IMR-90 (cell line): Measurements from ENCODE around the gene ZNF768. TPM values are rescaled to one million over a fixed set of nuclear protein-coding genes. Genes with fewer than 3 reads are reported as not detected.

ENCODE experiments used
- ATAC-seq: fragments of 200-7000 bp; cut with Tn5 transposase; 2 replicates; pipeline ENCODE4 v1.9.1; 2020; ENCODE audit warnings: low read depth, mild to moderate bottlenecking, moderate library complexity
- BruUV-seq: library from RNA; stranded (reverse); fragments of 400-500 nt; replicated peaks from 2 replicates; lab custom pipeline; 2021; lab: Mats Ljungman, UMichigan
- CTCF ChIA-PET: fragments of 300-600 bp; formaldehyde crosslinking; extraction: SDS; loops from one replicate; lab custom pipeline; 2021; ENCODE audit warnings: antibody characterized with exemption; lab: Yijun Ruan, JAX
- POLR2A ChIA-PET: fragments of 300-600 bp; sonication (Branson Sonifier 250); formaldehyde crosslinking; loops from one replicate; lab custom pipeline; 2022; ENCODE audit warnings: antibody characterized with exemption; ENCODE audit not compliant: unreplicated experiment; lab: Charles Lee
- DNase-seq: peaks from one replicate; pipeline ENCODE4 v3.0.0; 2013
- H2AFZ ChIP-seq: replicated peaks from 2 replicates; pipeline ENCODE3; 2013; ENCODE audit warnings: low read length, mild to moderate bottlenecking; ENCODE audit not compliant: poor library complexity
- H2AK5ac ChIP-seq: 2 replicates; pipeline ENCODE4 v1.6.1; 2013; ENCODE audit warnings: low read depth, low read length, inconsistent platforms
- H2AK9ac ChIP-seq: replicated peaks from 2 replicates; pipeline ENCODE3; 2013; ENCODE audit warnings: mild to moderate bottlenecking, low read depth, low read length, moderate library complexity; ENCODE audit not compliant: poor library complexity
- H2BK120ac ChIP-seq: 2 replicates; pipeline ENCODE4 v1.6.1; 2013; ENCODE audit warnings: low read depth, low read length, inconsistent platforms
- H2BK15ac ChIP-seq: 3 replicates; pipeline ENCODE4 v1.6.1; 2013; ENCODE audit warnings: low read depth, low read length, inconsistent platforms
- H2BK20ac ChIP-seq: 2 replicates; pipeline ENCODE4 v1.6.1; 2013; ENCODE audit warnings: low read depth, mild to moderate bottlenecking, inconsistent platforms, low read length, moderate library complexity
- H2BK5ac ChIP-seq: 2 replicates; pipeline ENCODE4 v1.6.1; 2013; ENCODE audit warnings: mild to moderate bottlenecking, low read depth, low read length, inconsistent platforms; ENCODE audit not compliant: poor library complexity, severe bottlenecking
- H3K14ac ChIP-seq: replicated peaks from 2 replicates; pipeline ENCODE4 v1.6.1; 2013; ENCODE audit warnings: low read depth, low read length, inconsistent platforms
- H3K18ac ChIP-seq: 2 replicates; pipeline ENCODE4 v1.6.1; 2013; ENCODE audit warnings: low read depth, low read length, control low read depth
- H3K23ac ChIP-seq: 2 replicates; pipeline ENCODE4 v1.6.1; 2013; ENCODE audit warnings: low read depth, low read length, inconsistent platforms
- H3K27ac ChIP-seq: 2 replicates; pipeline ENCODE4 v1.5.1; 2013; ENCODE audit warnings: mild to moderate bottlenecking, control low read depth, low read length; ENCODE audit not compliant: insufficient read depth
- H3K27me3 ChIP-seq: 2 replicates; pipeline ENCODE4 v1.6.1; 2013; ENCODE audit warnings: low read length; ENCODE audit not compliant: control insufficient read depth, insufficient read depth
- H3K36me3 ChIP-seq: 2 replicates; pipeline ENCODE4 v1.6.1; 2013; ENCODE audit warnings: low read length, mixed read lengths; ENCODE audit not compliant: control insufficient read depth, insufficient read depth
- H3K4ac ChIP-seq: 2 replicates; pipeline ENCODE4 v1.6.1; 2013; ENCODE audit warnings: low read depth, low read length, inconsistent platforms
- H3K4me1 ChIP-seq: 2 replicates; pipeline ENCODE4 v1.6.1; 2013; ENCODE audit warnings: low read length, mixed read lengths; ENCODE audit not compliant: control insufficient read depth, insufficient read depth
- H3K4me2 ChIP-seq: 2 replicates; pipeline ENCODE4 v1.6.1; 2013; ENCODE audit warnings: low read depth, mild to moderate bottlenecking, control low read depth, low read length, moderate library complexity
- H3K4me3 ChIP-seq: 2 replicates; pipeline ENCODE4 v1.5.1; 2013; ENCODE audit warnings: low read depth, mild to moderate bottlenecking, control low read depth, low read length, moderate library complexity; ENCODE audit not compliant: insufficient read depth
- H3K56ac ChIP-seq: 2 replicates; pipeline ENCODE4 v1.6.1; 2013; ENCODE audit warnings: low read length, inconsistent platforms; ENCODE audit not compliant: insufficient read depth; ENCODE audit errors: extremely low read depth
- H3K79me1 ChIP-seq, 2 experiments: 2 replicates each; pipeline ENCODE4 v1.6.1; 2013; ENCODE audit warnings: low read length in 2 of 2, inconsistent platforms in 1 of 2, low read depth in 1 of 2
- H3K9ac ChIP-seq: 2 replicates; pipeline ENCODE4 v1.6.1; 2013; ENCODE audit warnings: low read depth, low read length, control low read depth
- H3K9me1 ChIP-seq: 2 replicates; pipeline ENCODE4 v1.6.1; 2013; ENCODE audit warnings: low read length, inconsistent platforms; ENCODE audit not compliant: insufficient read depth
- H3K9me3 ChIP-seq: 2 replicates; pipeline ENCODE4 v1.6.1; 2013; ENCODE audit warnings: low read length; ENCODE audit not compliant: control insufficient read depth, insufficient read depth
- H4K20me1 ChIP-seq: 2 replicates; pipeline ENCODE4 v1.6.1; 2013; ENCODE audit warnings: low read length, inconsistent platforms; ENCODE audit not compliant: insufficient read depth
- H4K5ac ChIP-seq: 2 replicates; pipeline ENCODE4 v1.6.1; 2013; ENCODE audit warnings: mild to moderate bottlenecking, low read depth, low read length, control low read depth
- H4K8ac ChIP-seq, 2 experiments: 2 replicates each; pipeline ENCODE4 v1.6.1; 2013; ENCODE audit warnings: low read depth in 2 of 2, low read length in 2 of 2, control low read depth in 1 of 2, inconsistent platforms in 1 of 2
- H4K91ac ChIP-seq: 2 replicates; pipeline ENCODE4 v1.6.1; 2013; ENCODE audit warnings: low read depth, low read length, inconsistent platforms; ENCODE audit not compliant: insufficient read depth
- BHLHE40 ChIP-seq: fragments of 150-350 bp; IDR thresholded peaks from 2 replicates; pipeline ENCODE4 v1.6.1; 2016; ENCODE audit warnings: mild to moderate bottlenecking, low read depth, low read length
- CEBPB ChIP-seq: IDR thresholded peaks from 2 replicates; pipeline ENCODE4 v1.6.1; 2012; ENCODE audit warnings: low read depth, low read length, improper control_type of control experiment
- CHD1 ChIP-seq: IDR thresholded peaks from 2 replicates; pipeline ENCODE4 v1.6.1; 2012; ENCODE audit warnings: low read depth, low read length, improper control_type of control experiment
- CTCF ChIP-seq: conservative IDR thresholded peaks from 2 replicates; pipeline ENCODE4 v1.5.1; 2012; ENCODE audit warnings: mild to moderate bottlenecking, low read depth, low read length, improper control_type of control experiment
- ELK1 ChIP-seq: fragments of 150-350 bp; IDR thresholded peaks from 2 replicates; pipeline ENCODE4 v1.6.1; 2016; ENCODE audit warnings: low read depth, mild to moderate bottlenecking, low read length, moderate library complexity, borderline replicate concordance
- FOS ChIP-seq: fragments of 150-350 bp; IDR thresholded peaks from 2 replicates; pipeline ENCODE4 v1.6.1; 2016; ENCODE audit warnings: low read depth, low read length
- MAZ ChIP-seq: IDR thresholded peaks from 2 replicates; pipeline ENCODE4 v1.6.1; 2012; ENCODE audit warnings: low read depth, mild to moderate bottlenecking, low read length, improper control_type of control experiment, moderate library complexity, borderline replicate concordance
- MXI1 ChIP-seq: IDR thresholded peaks from 2 replicates; pipeline ENCODE4 v1.6.1; 2012; ENCODE audit warnings: low read depth, mild to moderate bottlenecking, low read length, moderate library complexity, borderline replicate concordance
- RAD21 ChIP-seq: IDR thresholded peaks from 2 replicates; pipeline ENCODE4 v1.6.1; 2012; ENCODE audit warnings: low read length, improper control_type of control experiment
- RFX5 ChIP-seq: IDR thresholded peaks from 2 replicates; pipeline ENCODE4 v1.8.0; 2012; ENCODE audit warnings: low read depth, mild to moderate bottlenecking, low read length, moderate library complexity
- WGBS, 2 experiments: methylation state at CpG; one replicate each; pipeline versions ENCODE4 v1.1.5 to v1.1.7; 2013; ENCODE audit warnings: missing lambda C conversion rate in 2 of 2; ENCODE audit not compliant: insufficient read length in 1 of 2; ENCODE audit errors: extremely low coverage in 2 of 2; 5-methylcytosine and 5-hydroxymethylcytosine counted together
- dilution Hi-C: fragments of 300-500 bp; cut with HindIII; formaldehyde crosslinking; loops from one replicate; pipeline ENCODE4 v1.14.3; 2018; ENCODE audit warnings: low sequenced_read_pairs; ENCODE audit not compliant: unreplicated experiment
- in situ Hi-C: fragments of 300-500 bp; cut with MboI; formaldehyde crosslinking; loops from 3 replicates; pipeline ENCODE4 v1.14.3; 2019; ENCODE audit warnings: low sequenced_read_pairs, inconsistent platforms, mixed read lengths
- intact Hi-C: fragments of 100-400 bp; cut with micrococcal nuclease; formaldehyde crosslinking; loops from 2 replicates; pipeline ENCODE4 v1.10.0; 2022
- polyA plus RNA-seq, 3 experiments: library from polyadenylated mRNA; depleted of rRNA; stranded (reverse); fragments of >200 nt; gene quantifications; 2 replicates each; pipeline ENCODE4 v1.2.3, GENCODE V29; 2012; ENCODE audit warnings: low replicate concordance in 1 of 3
- total RNA-seq: library from RNA; depleted of rRNA; stranded (reverse); fragments of >200 nt; gene quantifications from 2 replicates; pipeline ENCODE4 v1.2.3, GENCODE V29; 2012

Gene ZNF768
- total and polyA plus RNA-seq, 2 of the 4 experiments (the other 2 are of a cell fraction), result 9.3 to 22.1 TPM

GRCh38 chr16:30533748-30534367, 7.5 kb upstream of the ZNF768 start:
- ChIA-PET CTCF (interaction anchor here (0.6 kb wide), 1 partner anchor 566 kb away, joined by 3 read pairs; no protein-coding TSS in a partner anchor), POLR2A (no interaction called here)
- DNase-seq (no peak), ATAC-seq (peak; percentile 10)
- BruUV-seq, result no TSS peak
- Histone ChIP-seq H3K27me3 (no peaks in the 10 kb centered on the region), H4K20me1 (no peaks in the 10 kb centered on the region), H3K36me3 (peaks cover 5% of the 10 kb centered on the region; the same call in 1 of the 2 replicates), H3K56ac (no peak overlapping the region), H3K4me1 (peaks cover 8% of the 10 kb centered on the region), H2AK5ac (peak overlapping the region; percentile 3; the same call in 1 of the 2 replicates), H4K8ac (peak overlapping the region; percentile 99 to 100), H4K91ac (peak overlapping the region; percentile 89), H3K9ac (peak overlapping the region; percentile 60), H4K5ac (peak overlapping the region; percentile 88), H3K4ac (peak overlapping the region; percentile 95), H3K27ac (peak overlapping the region; percentile 47), H3K9me1 (peaks cover 10% of the 10 kb centered on the region; the same call in 1 of the 2 replicates), H2AFZ (peak overlapping the region; percentile 99), H3K79me1 (peaks cover 6 to 31% of the 10 kb centered on the region in 2 experiments), H2BK20ac (no peak overlapping the region), H3K18ac (peak overlapping the region; percentile 7; the same call in 1 of the 2 replicates), H3K14ac (peak overlapping the region; percentile 90; the same call in 1 of the 2 replicates), H3K4me3 (peak overlapping the region; percentile 68), H2BK15ac (no peak overlapping the region), H2AK9ac (peak overlapping the region; percentile 96), H3K4me2 (peak overlapping the region; percentile 59), H3K23ac (no peak overlapping the region), H2BK120ac (no peak overlapping the region), H3K9me3 (no peaks in the 10 kb centered on the region), H2BK5ac (peak overlapping the region; percentile 74)
- 82% methylated on average over 5 of the region's 29 CpGs; no CpG with 5 or more reads in 1 of the 2 experiments for WGBS, 2 experiments
- dilution Hi-C loops, result no loop called here
- in situ Hi-C loops, result no loop called here
- intact Hi-C loops, result loop anchor here (2.0 kb wide), 1 partner anchor 51 kb away; the partner anchor contains the start of gene ZNF785
- no peak for TF ChIP-seq RFX5
- no peak for TF ChIP-seq CHD1
- TF ChIP-seq CEBPB, result no peak
- no peak for TF ChIP-seq RAD21
- TF ChIP-seq CTCF, result no peak
- no peak for TF ChIP-seq MXI1
- no peak for TF ChIP-seq BHLHE40
- TF ChIP-seq FOS, result no peak
- no peak for TF ChIP-seq MAZ
- no peak for TF ChIP-seq ELK1
